K562 (cell line): ENCODE results near the gene ANKRD44. TPM values are rescaled to one million over a fixed set of nuclear protein-coding genes. Genes with fewer than 3 reads are reported as not detected.
A peak's percentile ranks its signal among the peaks of the same experiment; 100 is the strongest.

Experiments
- ATAC-seq: fragments of 200-7000 bp; cut with Tn5 transposase; 3 replicates; pipeline ENCODE4 v1.9.1; 2020; ENCODE audit warnings: moderate library complexity
- BruUV-seq: library from RNA; stranded (reverse); fragments of 400-500 nt; replicated peaks from 2 replicates; lab custom pipeline; 2021; lab: Mats Ljungman, UMichigan
- CTCF ChIA-PET: fragments of 300-600 bp; formaldehyde crosslinking; extraction: SDS; loops from one replicate; lab custom pipeline; 2021; ENCODE audit warnings: low intra/inter-chr PET ratio; lab: Yijun Ruan, JAX
- POLR2A ChIA-PET: fragments of 300-600, 350-650 bp; sonication (Branson Sonifier 250); formaldehyde crosslinking; extraction: SDS; loops from one replicate; lab custom pipeline; 2021; ENCODE audit warnings: antibody characterized with exemption, inconsistent platforms; lab: Yijun Ruan, JAX
- DNase-seq, 4 experiments: peaks; one replicate each; pipeline versions ENCODE4 v3.0.0 to v3.0.0-alpha.2; 2011 to 2018; ENCODE audit warnings: low spot score in 3 of 4, mixed read lengths in 3 of 4; ENCODE audit errors: extremely low read depth in 1 of 4
- FAIRE-seq: peaks from 2 replicates; lab custom pipeline; 2011; peaks lifted over from hg19 to GRCh38; lab: Jason Lieb, UNC
- H2AFZ ChIP-seq: 2 replicates; pipeline ENCODE4 v1.6.0; 2011; ENCODE audit warnings: low read depth, low read length, control low read depth, inconsistent platforms
- H3K27ac ChIP-seq: fragments of 200-600 bp; 3 replicates; pipeline ENCODE4 v1.8.0; 2011; ENCODE audit warnings: low read depth, mild to moderate bottlenecking, control low read depth, inconsistent platforms, low read length, moderate library complexity, mixed read lengths; ENCODE audit errors: extremely low read depth
- H3K27me3 ChIP-seq, 2 experiments: fragments of 300-600 bp in 1 of 2; 2 replicates in 1 of 2; 3 replicates in 1 of 2; pipeline versions ENCODE4 v1.6.0 to v1.8.0; 2011; ENCODE audit warnings: inconsistent platforms in 2 of 2, low read length in 2 of 2, mild to moderate bottlenecking in 1 of 2, mixed read lengths in 1 of 2, moderate library complexity in 1 of 2; ENCODE audit not compliant: control insufficient read depth in 2 of 2, insufficient read depth in 2 of 2
- H3K36me3 ChIP-seq: fragments of 300-600 bp; 3 replicates; pipeline ENCODE4 v1.8.0; 2011; ENCODE audit warnings: mild to moderate bottlenecking, low read length, inconsistent platforms; ENCODE audit not compliant: control insufficient read depth, insufficient read depth
- H3K4me1 ChIP-seq, 2 experiments: fragments of 200-600 bp in 1 of 2; replicated peaks in 1 of 2; 2 replicates in 1 of 2; 3 replicates in 1 of 2; pipeline versions ENCODE4 v1.5.1 to v1.8.0; 2011; ENCODE audit warnings: inconsistent platforms in 2 of 2, low read length in 2 of 2, mild to moderate bottlenecking in 1 of 2, mixed read lengths in 1 of 2, moderate library complexity in 1 of 2; ENCODE audit not compliant: control insufficient read depth in 2 of 2, insufficient read depth in 2 of 2
- H3K4me2 ChIP-seq: 2 replicates; pipeline ENCODE4 v1.6.1; 2011; ENCODE audit warnings: low read length, control low read depth, inconsistent platforms, mixed read lengths; ENCODE audit not compliant: insufficient read depth
- H3K4me3 ChIP-seq: fragments of 200-600 bp; sonication (generic), shearing (Covaris generic); 2 replicates; pipeline ENCODE4 v1.5.1; 2016; ENCODE audit warnings: control low read depth, inconsistent platforms
- H3K79me2 ChIP-seq: fragments of 200-600 bp; 3 replicates; pipeline ENCODE4 v1.8.0; 2011; ENCODE audit warnings: low read length, inconsistent platforms; ENCODE audit not compliant: control insufficient read depth, insufficient read depth
- H3K9ac ChIP-seq, 2 experiments: 2 replicates each; pipeline versions ENCODE4 v1.6.0 to v1.6.1; 2011; ENCODE audit warnings: low read depth in 2 of 2, low read length in 2 of 2, control low read depth in 1 of 2, inconsistent platforms in 1 of 2, mild to moderate bottlenecking in 1 of 2, mixed read lengths in 1 of 2; ENCODE audit not compliant: insufficient read depth in 1 of 2
- H3K9me1 ChIP-seq: one replicate; pipeline ENCODE4 v1.6.0; 2011; ENCODE audit warnings: inconsistent platforms, mild to moderate bottlenecking, low read length, moderate library complexity; ENCODE audit not compliant: control insufficient read depth, insufficient read depth
- H3K9me3 ChIP-seq: replicated peaks from 2 replicates; pipeline ENCODE4 v1.5.1; 2011; ENCODE audit warnings: low read depth, low read length, inconsistent platforms; ENCODE audit not compliant: control insufficient read depth, insufficient read depth
- H4K20me1 ChIP-seq: replicated peaks from 2 replicates; pipeline ENCODE4 v1.6.1; 2011; ENCODE audit warnings: low read length, inconsistent platforms, mixed read lengths; ENCODE audit not compliant: control insufficient read depth, insufficient read depth
- BRF1 ChIP-seq: IDR thresholded peaks from 3 replicates; pipeline ENCODE4 v1.6.1; 2011; ENCODE audit warnings: borderline replicate concordance, mild to moderate bottlenecking; ENCODE audit not compliant: insufficient read length; ENCODE audit errors: extremely low read depth
- DMBX1 ChIP-seq: fragments of 250-450 bp; sonication (Bioruptor Pico); IDR thresholded peaks from 2 replicates; pipeline ENCODE4 v1.8.0; 2022; ENCODE audit warnings: inconsistent platforms, mild to moderate bottlenecking, moderate library complexity, borderline replicate concordance
- HNRNPLL ChIP-seq: fragments of 200-400 bp; formaldehyde crosslinking; IDR thresholded peaks from 2 replicates; pipeline ENCODE4 v1.6.1; 2017; ENCODE audit warnings: low read length, low read depth, mild to moderate bottlenecking; ENCODE audit not compliant: poor library complexity, severe bottlenecking
- NCOA4 ChIP-seq: fragments of 450-650 bp; IDR thresholded peaks from 2 replicates; pipeline ENCODE4 v1.6.1; 2018; ENCODE audit warnings: mild to moderate bottlenecking; ENCODE audit not compliant: partially characterized antibody
- SPI1 ChIP-seq: IDR thresholded peaks from 2 replicates; pipeline ENCODE4 v1.6.1; 2011; ENCODE audit warnings: low read depth, low read length, control low read depth, borderline replicate concordance
- ZFP36 ChIP-seq: fragments of 150-350 bp; IDR thresholded peaks from 2 replicates; pipeline ENCODE4 v1.6.1; 2018; ENCODE audit warnings: low read length, low read depth; ENCODE audit not compliant: partially characterized antibody
- ZHX1 ChIP-seq: fragments of 150-350 bp; conservative IDR thresholded peaks from 2 replicates; pipeline ENCODE4 v1.6.1; 2014; ENCODE audit warnings: low read length
- WGBS: fragments of 100-300 bp; shearing (Covaris generic); methylation state at CpG from one replicate; pipeline ENCODE4 v1.1.6; 2016; ENCODE audit warnings: low coverage, mixed read lengths; ENCODE audit not compliant: insufficient coverage; ENCODE audit errors: missing lambda C conversion rate; 5-methylcytosine and 5-hydroxymethylcytosine counted together
- in situ Hi-C: fragments of 300-500 bp; cut with MboI; formaldehyde crosslinking; loops from 4 replicates; pipeline ENCODE4 v1.15.0; 2018; ENCODE audit warnings: inconsistent platforms, mixed read lengths
- intact Hi-C: fragments of 100-400 bp; cut with micrococcal nuclease; formaldehyde crosslinking; loops from 2 replicates; pipeline ENCODE4 v1.14.2; 2022
- polyA plus RNA-seq, 8 experiments: library from polyadenylated mRNA; depleted of rRNA in 4 of 8; stranded (reverse) in 5 of 8; unstranded in 3 of 8; fragments of >200 nt; fragmentation: Nextera tagmentation in 2 of 8; fragmentation: Illumina TruSeq in 1 of 8; extraction: Ambion mirVana in 2 of 8; extraction: Trizol in 1 of 8; gene quantifications; 2 replicates each; pipeline versions ENCODE4 v1.2.1 to v1.2.3, GENCODE V29; 2011 to 2014; ENCODE audit warnings: inconsistent platforms in 1 of 8, missing spikeins in 1 of 8
- total RNA-seq, 7 experiments: library from RNA; depleted of rRNA in 6 of 7; stranded (reverse); fragments of >200 nt in 6 of 7; fragmentation: Illumina TruSeq in 2 of 7; extraction: Trizol in 2 of 7; gene quantifications; 2 replicates each; pipeline versions ENCODE4 v1.2.1 to v1.2.3, GENCODE V29; 2011 to 2021; ENCODE audit warnings: low replicate concordance in 1 of 7
- TF ChIP-seq, protein P1 (sequence below): fragments of 450-650 bp; formaldehyde crosslinking; IDR thresholded peaks from 2 replicates; pipeline ENCODE4 v1.4.0; 2020; ENCODE audit warnings: mild to moderate bottlenecking, moderate library complexity

The ANKRD44 gene
- total and polyA plus RNA-seq, 9 of the 15 experiments (the other 6 are each of a cell fraction or from before 2014, with no cell fraction given) = 0.03 to 0.64 (median 0.07) TPM; not detected in 3

GRCh38 chr2:197205585-197206215 is 104.9 kb downstream of the ANKRD44 start:
- H4K20me1 ChIP-seq = no peaks in the 10 kb centered on the region; the same call in 1 of the 2 replicates
- no peaks in the 10 kb centered on the region for H3K9me3 ChIP-seq
- no peak for DNase-seq
- H3K27me3 ChIP-seq = peaks cover 0 to 10% of the 10 kb centered on the region in 2 experiments; a peak in 2 of 5 replicates
- FAIRE-seq = no peak
- 2% methylated on average over 6 of the region's 7 CpGs for WGBS
- TF ChIP-seq DMBX1 (CRISPR knock-in tag) = no peak
- TF ChIP-seq ZFP36 = peak; percentile 78
- no peaks in the 10 kb centered on the region for H3K9me1 ChIP-seq
- H3K9ac ChIP-seq = no peak overlapping the region
- no peak overlapping the region for H2AFZ ChIP-seq
- no TSS peak for BruUV-seq
- no peak overlapping the region for H3K4me2 ChIP-seq
- no peaks in the 10 kb centered on the region for H3K79me2 ChIP-seq
- ChIA-PET POLR2A (interaction anchor here (0.8 kb wide), 1 partner anchor 10 kb away, joined by 3 read pairs; no protein-coding TSS in a partner anchor), CTCF (no interaction called here)
- intact Hi-C loops = no loop called here
- in situ Hi-C loops = no loop called here
- peaks cover 0 to 14% of the 10 kb centered on the region in 2 experiments; a peak in 2 of 5 replicates for H3K4me1 ChIP-seq
- no peaks in the 10 kb centered on the region for H3K36me3 ChIP-seq
- H3K27ac ChIP-seq = no peak overlapping the region
- no peak for ATAC-seq
- H3K4me3 ChIP-seq = no peak overlapping the region

DNA sequence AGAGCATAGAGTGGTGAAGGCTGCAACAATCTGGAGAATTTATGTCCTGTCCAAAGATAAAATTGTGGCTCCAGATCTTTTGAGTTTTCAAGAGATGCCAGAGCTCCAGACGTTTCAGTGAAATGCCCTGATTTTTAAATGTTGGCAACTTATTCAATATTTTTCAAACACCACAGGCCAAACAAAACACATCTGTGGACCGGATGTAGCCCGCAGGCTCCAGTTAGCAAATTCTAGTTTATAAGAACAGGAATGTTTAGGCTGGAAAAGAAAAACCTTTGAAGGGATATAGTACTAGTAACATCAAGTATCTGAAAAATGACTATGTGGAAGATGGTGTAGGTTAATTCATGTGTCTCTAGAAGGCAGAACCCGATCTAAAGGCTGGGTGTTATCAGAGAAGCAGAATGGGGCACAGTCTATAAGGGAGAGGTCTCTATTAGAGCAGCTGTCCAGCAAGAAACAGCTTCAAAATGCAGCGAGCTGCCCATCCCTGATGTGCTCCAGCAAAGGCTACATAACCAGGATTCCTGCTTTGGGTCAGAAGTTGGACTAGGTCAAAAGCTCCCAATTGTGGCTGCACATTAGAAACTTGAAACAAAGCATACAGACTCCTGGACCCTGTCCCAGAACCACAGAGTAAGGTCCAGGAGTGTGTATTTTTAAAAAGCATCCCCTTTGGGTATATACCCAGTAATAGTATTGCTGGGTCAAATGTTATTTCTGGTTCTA is 105.9 kb downstream of the ANKRD44 start:
- Histone ChIP-seq H2AFZ (no peak overlapping the region), H3K9me1 (no peaks in the 10 kb centered on the region), H3K9ac (no peak overlapping the region), H3K4me2 (no peak overlapping the region), H3K9me3 (no peaks in the 10 kb centered on the region), H3K27ac (no peak overlapping the region), H3K4me3 (no peak overlapping the region), H3K36me3 (no peaks in the 10 kb centered on the region), H4K20me1 (no peaks in the 10 kb centered on the region; the same call in 1 of the 2 replicates), H3K4me1 (peaks cover 0 to 7% of the 10 kb centered on the region in 2 experiments; a peak in 2 of 5 replicates), H3K27me3 (peaks cover 0 to 10% of the 10 kb centered on the region in 2 experiments; a peak in 2 of 5 replicates), H3K79me2 (no peaks in the 10 kb centered on the region)
- intact Hi-C loops (no loop called here), in situ Hi-C loops (no loop called here)
- DNase-seq (no peak), ATAC-seq (no peak), FAIRE-seq (no peak)
- no TSS peak for BruUV-seq
- 0% methylated on average over 5 of the region's 5 CpGs for WGBS
- POLR2A ChIA-PET = interaction anchor here (0.8 kb wide), 1 partner anchor 11 kb away, joined by 3 read pairs; no protein-coding TSS in a partner anchor
- CTCF ChIA-PET = no interaction called here
- no peak for TF ChIP-seq ZHX1
- TF ChIP-seq BRF1 = no peak
- no peak for TF ChIP-seq NCOA4
- no peak for TF ChIP-seq SPI1
- TF ChIP-seq, protein P1, sequence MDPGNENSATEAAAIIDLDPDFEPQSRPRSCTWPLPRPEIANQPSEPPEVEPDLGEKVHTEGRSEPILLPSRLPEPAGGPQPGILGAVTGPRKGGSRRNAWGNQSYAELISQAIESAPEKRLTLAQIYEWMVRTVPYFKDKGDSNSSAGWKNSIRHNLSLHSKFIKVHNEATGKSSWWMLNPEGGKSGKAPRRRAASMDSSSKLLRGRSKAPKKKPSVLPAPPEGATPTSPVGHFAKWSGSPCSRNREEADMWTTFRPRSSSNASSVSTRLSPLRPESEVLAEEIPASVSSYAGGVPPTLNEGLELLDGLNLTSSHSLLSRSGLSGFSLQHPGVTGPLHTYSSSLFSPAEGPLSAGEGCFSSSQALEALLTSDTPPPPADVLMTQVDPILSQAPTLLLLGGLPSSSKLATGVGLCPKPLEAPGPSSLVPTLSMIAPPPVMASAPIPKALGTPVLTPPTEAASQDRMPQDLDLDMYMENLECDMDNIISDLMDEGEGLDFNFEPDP (CRISPR knock-in tag) = no peak
- TF ChIP-seq DMBX1 (CRISPR knock-in tag) = no peak
- no peak for TF ChIP-seq HNRNPLL
